GM23338 (cell line): ENCODE results near the gene AFF3. TPM values are rescaled to one million over a fixed set of nuclear protein-coding genes. Genes with fewer than 3 reads are reported as not detected.
A peak's percentile ranks its signal among the peaks of the same experiment; 100 is the strongest.

Experiments
- ATAC-seq: fragments of 200-7000 bp; cut with Tn5 transposase; 3 replicates; pipeline ENCODE4 v1.9.1; 2020
- DNase-seq: peaks from one replicate; pipeline ENCODE4 v3.0.0-alpha.2; 2015; ENCODE audit warnings: low spot score
- H2AFZ ChIP-seq: fragments of 200-600 bp; sonication (generic); 2 replicates; pipeline ENCODE4 v1.8.0; 2016; ENCODE audit warnings: antibody characterized with exemption, mild to moderate bottlenecking, moderate library complexity
- H3F3A ChIP-seq: fragments of 200-600 bp; sonication (generic); replicated peaks from 2 replicates; pipeline ENCODE4 v1.8.0; 2017; ENCODE audit warnings: antibody characterized with exemption, mixed run types, low read depth
- H3K27ac ChIP-seq: fragments of 200-600 bp; sonication (generic); 2 replicates; pipeline ENCODE4 v1.6.1; 2016; ENCODE audit warnings: low read depth
- H3K27me3 ChIP-seq: fragments of 200-600 bp; sonication (generic); 2 replicates; pipeline ENCODE4 v1.8.0; 2016; ENCODE audit warnings: mild to moderate bottlenecking, mixed run types, moderate library complexity; ENCODE audit not compliant: insufficient read depth
- H3K36me3 ChIP-seq: fragments of 200-600 bp; sonication (generic); 2 replicates; pipeline ENCODE4 v1.8.0; 2016; ENCODE audit warnings: mild to moderate bottlenecking; ENCODE audit not compliant: insufficient read depth
- H3K4me1 ChIP-seq: fragments of 200-600 bp; sonication (generic); 2 replicates; pipeline ENCODE4 v1.8.0; 2016; ENCODE audit warnings: mild to moderate bottlenecking, moderate library complexity; ENCODE audit not compliant: insufficient read depth
- H3K4me2 ChIP-seq: fragments of 200-600 bp; sonication (generic); 2 replicates; pipeline ENCODE4 v1.7.1; 2017; ENCODE audit warnings: mixed run types
- H3K4me3 ChIP-seq: fragments of 200-600 bp; sonication (generic); 2 replicates; pipeline ENCODE4 v1.6.1; 2016; ENCODE audit warnings: mixed run types
- H3K79me2 ChIP-seq: fragments of 200-600 bp; sonication (generic); replicated peaks from 2 replicates; pipeline ENCODE4 v1.8.0; 2017; ENCODE audit warnings: mild to moderate bottlenecking; ENCODE audit not compliant: insufficient read depth
- H3K9me2 ChIP-seq: fragments of 200-600 bp; sonication (generic); 2 replicates; pipeline ENCODE4 v1.8.0; 2017; ENCODE audit not compliant: insufficient read depth
- H4K20me1 ChIP-seq: fragments of 200-600 bp; sonication (generic); replicated peaks from 2 replicates; pipeline ENCODE4 v1.8.0; 2017; ENCODE audit warnings: mild to moderate bottlenecking; ENCODE audit not compliant: insufficient read depth
- H3K27ac Mint-ChIP-seq: 2 replicates; pipeline ENCODE4 v1.8.0; 2020; ENCODE audit warnings: inconsistent platforms, mild to moderate bottlenecking, moderate library complexity, mixed read lengths
- H3K27me3 Mint-ChIP-seq: 3 replicates; pipeline ENCODE4 v1.8.0; 2022; ENCODE audit warnings: low read depth, mild to moderate bottlenecking, moderate library complexity, mixed read lengths, inconsistent platforms; ENCODE audit not compliant: insufficient read depth, poor library complexity
- H3K36me3 Mint-ChIP-seq: 3 replicates; pipeline ENCODE4 v1.8.0; 2021; ENCODE audit warnings: low read depth, mild to moderate bottlenecking, inconsistent platforms, moderate library complexity, mixed read lengths
- H3K4me1 Mint-ChIP-seq: 3 replicates; pipeline ENCODE4 v1.8.0; 2020; ENCODE audit warnings: mild to moderate bottlenecking, inconsistent platforms, mixed read lengths
- H3K4me3 Mint-ChIP-seq: 3 replicates; pipeline ENCODE4 v1.8.0; 2021; ENCODE audit warnings: moderate library complexity, mild to moderate bottlenecking, inconsistent platforms, mixed read lengths
- H3K9me3 Mint-ChIP-seq: 3 replicates; pipeline ENCODE4 v1.8.0; 2020; ENCODE audit warnings: moderate library complexity, mild to moderate bottlenecking, inconsistent platforms, mixed read lengths
- CREB1 ChIP-seq: fragments of 250-450 bp; sonication (Bioruptor Pico); IDR thresholded peaks from 2 replicates; pipeline ENCODE4 v1.5.0; 2020; ENCODE audit warnings: low read depth, mild to moderate bottlenecking, moderate library complexity
- EZH2 ChIP-seq: fragments of 200-600 bp; sonication (generic); IDR thresholded peaks from one replicate; pipeline ENCODE4 v1.8.0; 2017; ENCODE audit warnings: antibody characterized with exemption, mild to moderate bottlenecking, low read depth; ENCODE audit not compliant: unreplicated experiment
- NANOG ChIP-seq: IDR thresholded peaks from 2 replicates; pipeline ENCODE4 v1.6.1; 2016; ENCODE audit warnings: antibody characterized with exemption, borderline replicate concordance
- POLR2AphosphoS5 ChIP-seq: IDR thresholded peaks from 2 replicates; pipeline ENCODE4 v1.6.1; 2016; ENCODE audit warnings: antibody characterized with exemption, low read depth
- ZNF331 ChIP-seq: fragments of 250-450 bp; sonication (Bioruptor Pico); IDR thresholded peaks from 2 replicates; pipeline ENCODE4 v1.5.0; 2020; ENCODE audit warnings: low read depth, mild to moderate bottlenecking, moderate library complexity
- ZNF462 ChIP-seq: fragments of 250-450 bp; sonication (Bioruptor Pico); IDR thresholded peaks from 2 replicates; pipeline ENCODE4 v1.5.0; 2020; ENCODE audit warnings: mild to moderate bottlenecking, moderate library complexity
- polyA plus RNA-seq: library from polyadenylated mRNA; unstranded; fragments of >200 nt; fragmentation: Nextera tagmentation; extraction: Ambion mirVana; gene quantifications from 2 replicates; pipeline ENCODE4 v1.2.1, GENCODE V29; 2016
- total RNA-seq: library from RNA; depleted of rRNA; stranded (reverse); fragments of >200 nt; shearing (Covaris generic); gene quantifications from 2 replicates; pipeline ENCODE4 v1.2.3, GENCODE V29; 2014
- TF ChIP-seq, protein P1 (sequence below): IDR thresholded peaks from one replicate; pipeline ENCODE4 v1.6.1; 2018; ENCODE audit warnings: antibody characterized with exemption; ENCODE audit not compliant: unreplicated experiment
- TF ChIP-seq, protein P2 (sequence below), 2 experiments: fragments of 200-600 bp in 1 of 2; sonication (generic) in 1 of 2; conservative IDR thresholded peaks; 2 replicates each; pipeline versions ENCODE4 v1.5.1 to v1.6.1; 2016 to 2017; ENCODE audit warnings: antibody characterized with exemption in 2 of 2, low read depth in 2 of 2, mild to moderate bottlenecking in 2 of 2, moderate library complexity in 1 of 2

Gene AFF3
- total and polyA plus RNA-seq, 2 experiments from 2014 or later, result 0.73 to 1.4 TPM

GRCh38 chr2:99694331-99694730 is 448.1 kb downstream of the AFF3 start:
- Histone ChIP-seq H2AFZ (no peak overlapping the region), H3K4me2 (no peak overlapping the region), H3K27me3 (no peaks in the 10 kb centered on the region), H3F3A (no peaks in the 10 kb centered on the region), H4K20me1 (no peaks in the 10 kb centered on the region), H3K36me3 (no peaks in the 10 kb centered on the region), H3K4me1 (no peaks in the 10 kb centered on the region), H3K27ac (no peak overlapping the region), H3K4me3 (no peak overlapping the region), H3K9me2 (0 out of 2 replicates have a peak, but pooled peaks cover 6% of the 10 kb centered on the region), H3K79me2 (no peaks in the 10 kb centered on the region)
- Mint-ChIP-seq H3K36me3 (no peaks in the 10 kb centered on the region), H3K27ac (no peak overlapping the region; the same call in 1 of the 2 replicates), H3K4me1 (no peaks in the 10 kb centered on the region), H3K4me3 (no peak overlapping the region), H3K9me3 (no peaks in the 10 kb centered on the region; the same call in 2 of the 3 replicates), H3K27me3 (no peaks in the 10 kb centered on the region)
- no peak for TF ChIP-seq ZNF462
- no peak for TF ChIP-seq NANOG
- DNase-seq, result no peak
- ATAC-seq, result no peak

DNA sequence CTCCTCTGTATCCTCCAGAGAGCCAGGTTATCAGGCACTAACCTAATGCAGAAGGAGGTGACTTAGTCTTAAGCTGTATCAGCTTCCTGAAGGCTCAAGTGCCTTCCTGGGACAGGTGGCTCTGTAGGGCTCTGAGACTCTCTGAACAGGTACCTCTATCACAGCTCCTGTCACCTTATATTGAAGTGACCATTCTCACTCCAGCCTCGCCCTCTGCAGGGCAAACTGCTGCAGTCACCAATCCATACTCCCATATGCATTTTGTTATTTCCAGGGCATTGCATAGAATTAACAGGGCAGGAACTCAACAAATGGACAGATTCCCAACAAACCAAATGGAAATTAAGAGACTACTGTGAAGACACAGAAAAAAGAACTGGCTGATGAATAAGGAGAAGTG is 449.6 kb downstream of the AFF3 start:
- Mint-ChIP-seq H3K9me3 (no peaks in the 10 kb centered on the region; the same call in 2 of the 3 replicates), H3K4me1 (no peaks in the 10 kb centered on the region), H3K4me3 (no peak overlapping the region), H3K27ac (no peak overlapping the region), H3K36me3 (no peaks in the 10 kb centered on the region), H3K27me3 (no peaks in the 10 kb centered on the region)
- no peak overlapping the region for H2AFZ ChIP-seq
- 0 out of 2 replicates have a peak, but pooled peaks cover 6% of the 10 kb centered on the region for H3K9me2 ChIP-seq
- H3K36me3 ChIP-seq, result no peaks in the 10 kb centered on the region
- no peaks in the 10 kb centered on the region for H4K20me1 ChIP-seq
- DNase-seq, result peak; percentile 33
- H3K27ac ChIP-seq, result no peak overlapping the region
- H3K4me2 ChIP-seq, result no peak overlapping the region
- no peaks in the 10 kb centered on the region for H3K4me1 ChIP-seq
- H3K27me3 ChIP-seq, result no peaks in the 10 kb centered on the region
- no peak overlapping the region for H3K4me3 ChIP-seq
- H3K79me2 ChIP-seq, result no peaks in the 10 kb centered on the region
- no peaks in the 10 kb centered on the region for H3F3A ChIP-seq
- ATAC-seq, result peak; percentile 73
- TF ChIP-seq, protein P1, sequence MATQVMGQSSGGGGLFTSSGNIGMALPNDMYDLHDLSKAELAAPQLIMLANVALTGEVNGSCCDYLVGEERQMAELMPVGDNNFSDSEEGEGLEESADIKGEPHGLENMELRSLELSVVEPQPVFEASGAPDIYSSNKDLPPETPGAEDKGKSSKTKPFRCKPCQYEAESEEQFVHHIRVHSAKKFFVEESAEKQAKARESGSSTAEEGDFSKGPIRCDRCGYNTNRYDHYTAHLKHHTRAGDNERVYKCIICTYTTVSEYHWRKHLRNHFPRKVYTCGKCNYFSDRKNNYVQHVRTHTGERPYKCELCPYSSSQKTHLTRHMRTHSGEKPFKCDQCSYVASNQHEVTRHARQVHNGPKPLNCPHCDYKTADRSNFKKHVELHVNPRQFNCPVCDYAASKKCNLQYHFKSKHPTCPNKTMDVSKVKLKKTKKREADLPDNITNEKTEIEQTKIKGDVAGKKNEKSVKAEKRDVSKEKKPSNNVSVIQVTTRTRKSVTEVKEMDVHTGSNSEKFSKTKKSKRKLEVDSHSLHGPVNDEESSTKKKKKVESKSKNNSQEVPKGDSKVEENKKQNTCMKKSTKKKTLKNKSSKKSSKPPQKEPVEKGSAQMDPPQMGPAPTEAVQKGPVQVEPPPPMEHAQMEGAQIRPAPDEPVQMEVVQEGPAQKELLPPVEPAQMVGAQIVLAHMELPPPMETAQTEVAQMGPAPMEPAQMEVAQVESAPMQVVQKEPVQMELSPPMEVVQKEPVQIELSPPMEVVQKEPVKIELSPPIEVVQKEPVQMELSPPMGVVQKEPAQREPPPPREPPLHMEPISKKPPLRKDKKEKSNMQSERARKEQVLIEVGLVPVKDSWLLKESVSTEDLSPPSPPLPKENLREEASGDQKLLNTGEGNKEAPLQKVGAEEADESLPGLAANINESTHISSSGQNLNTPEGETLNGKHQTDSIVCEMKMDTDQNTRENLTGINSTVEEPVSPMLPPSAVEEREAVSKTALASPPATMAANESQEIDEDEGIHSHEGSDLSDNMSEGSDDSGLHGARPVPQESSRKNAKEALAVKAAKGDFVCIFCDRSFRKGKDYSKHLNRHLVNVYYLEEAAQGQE, result no peak
- TF ChIP-seq EZH2 (no peak), ZNF331 (CRISPR knock-in tag) (no peak), POLR2AphosphoS5 (no peak), CREB1 (CRISPR knock-in tag) (no peak)
- TF ChIP-seq, protein P2, sequence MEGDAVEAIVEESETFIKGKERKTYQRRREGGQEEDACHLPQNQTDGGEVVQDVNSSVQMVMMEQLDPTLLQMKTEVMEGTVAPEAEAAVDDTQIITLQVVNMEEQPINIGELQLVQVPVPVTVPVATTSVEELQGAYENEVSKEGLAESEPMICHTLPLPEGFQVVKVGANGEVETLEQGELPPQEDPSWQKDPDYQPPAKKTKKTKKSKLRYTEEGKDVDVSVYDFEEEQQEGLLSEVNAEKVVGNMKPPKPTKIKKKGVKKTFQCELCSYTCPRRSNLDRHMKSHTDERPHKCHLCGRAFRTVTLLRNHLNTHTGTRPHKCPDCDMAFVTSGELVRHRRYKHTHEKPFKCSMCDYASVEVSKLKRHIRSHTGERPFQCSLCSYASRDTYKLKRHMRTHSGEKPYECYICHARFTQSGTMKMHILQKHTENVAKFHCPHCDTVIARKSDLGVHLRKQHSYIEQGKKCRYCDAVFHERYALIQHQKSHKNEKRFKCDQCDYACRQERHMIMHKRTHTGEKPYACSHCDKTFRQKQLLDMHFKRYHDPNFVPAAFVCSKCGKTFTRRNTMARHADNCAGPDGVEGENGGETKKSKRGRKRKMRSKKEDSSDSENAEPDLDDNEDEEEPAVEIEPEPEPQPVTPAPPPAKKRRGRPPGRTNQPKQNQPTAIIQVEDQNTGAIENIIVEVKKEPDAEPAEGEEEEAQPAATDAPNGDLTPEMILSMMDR (conservative IDR thresholded peaks at IDR 0.05; ENCODE audit: low read depth in 2 of 2), result peak; percentile 46 to 64
